Measurements from ENCODE around the gene CDON.

The CDON gene

GRCh38 chr11:125982348-125982730, 80.3 kb downstream of the CDON start:
- no peak for TF ChIP-seq POLR2A (IDR thresholded peaks at IDR 0.05; ENCODE audit: low read depth, low read length)
- no peak for FAIRE-seq
- DNase-seq (ENCODE audit: insufficient read length, low spot score) = no peak

- FAIRE-seq (no peak), DNase-seq (ENCODE audit: insufficient read length, low spot score) (no peak)
- TF ChIP-seq POLR2A (IDR thresholded peaks at IDR 0.05; ENCODE audit: low read depth, low read length) = no peak
These were observed 82.2 kb downstream of the CDON start for GRCh38 chr11:125980436-125980835.

GRCh38 chr11:125979511-125979910, 83.2 kb downstream of the CDON start:
- DNase-seq (ENCODE audit: insufficient read length, low spot score) (no peak), FAIRE-seq (no peak)
- TF ChIP-seq POLR2A (IDR thresholded peaks at IDR 0.05; ENCODE audit: low read depth, low read length) = no peak

GRCh38 chr11:125978778-125979407, 83.8 kb downstream of the CDON start:
- TF ChIP-seq POLR2A (IDR thresholded peaks at IDR 0.05; ENCODE audit: low read depth, low read length) = no peak
- FAIRE-seq (no peak), DNase-seq (ENCODE audit: insufficient read length, low spot score) (no peak)

GRCh38 chr11:125978181-125978716, 84.4 kb downstream of the CDON start:
- TF ChIP-seq POLR2A (IDR thresholded peaks at IDR 0.05; ENCODE audit: low read depth, low read length) = no peak
- DNase-seq (ENCODE audit: insufficient read length, low spot score) (no peak), FAIRE-seq (no peak)

GRCh38 chr11:125977333-125977732, 85.3 kb downstream of the CDON start:
- FAIRE-seq (no peak), DNase-seq (ENCODE audit: insufficient read length, low spot score) (no peak)
- no peak for TF ChIP-seq POLR2A (IDR thresholded peaks at IDR 0.05; ENCODE audit: low read depth, low read length)

- DNase-seq (ENCODE audit: insufficient read length, low spot score) = no peak
- no peak for FAIRE-seq
- no peak for TF ChIP-seq POLR2A (IDR thresholded peaks at IDR 0.05; ENCODE audit: low read depth, low read length)
These were observed 86.5 kb downstream of the CDON start for GRCh38 chr11:125976156-125976555.

- DNase-seq (ENCODE audit: insufficient read length, low spot score) (no peak), FAIRE-seq (no peak)
- no peak for TF ChIP-seq POLR2A (IDR thresholded peaks at IDR 0.05; ENCODE audit: low read depth, low read length)
These were observed 87.0 kb downstream of the CDON start for GRCh38 chr11:125975634-125976033.

GRCh38 chr11:125974284-125974683, 88.4 kb downstream of the CDON start:
- FAIRE-seq = no peak
- DNase-seq (ENCODE audit: insufficient read length, low spot score) = no peak
- TF ChIP-seq POLR2A (IDR thresholded peaks at IDR 0.05; ENCODE audit: low read depth, low read length) = no peak

- no peak for TF ChIP-seq POLR2A (IDR thresholded peaks at IDR 0.05; ENCODE audit: low read depth, low read length)
- FAIRE-seq = no peak
These were observed 91.0 kb downstream of the CDON start for GRCh38 chr11:125971618-125972017.

GRCh38 chr11:125968354-125968753, 94.3 kb downstream of the CDON start:
- DNase-seq (ENCODE audit: insufficient read length, low spot score) (no peak), FAIRE-seq (no peak)
- TF ChIP-seq POLR2A (IDR thresholded peaks at IDR 0.05; ENCODE audit: low read depth, low read length) = no peak

More at GRCh38 chr11:125971618-125972017, 91.0 kb downstream of the CDON start:
- no peak for DNase-seq (ENCODE audit: insufficient read length, low spot score)

- no peak for DNase-seq (ENCODE audit: insufficient read length, low spot score)
- TF ChIP-seq POLR2A (IDR thresholded peaks at IDR 0.05; ENCODE audit: low read depth, low read length) = no peak
- FAIRE-seq = no peak
These were observed 95.2 kb downstream of the CDON start for GRCh38 chr11:125967515-125967914.

GRCh38 chr11:125960771-125961170, 101.9 kb downstream of the CDON start:
- DNase-seq (ENCODE audit: insufficient read length, low spot score) (no peak), FAIRE-seq (no peak)
- TF ChIP-seq POLR2A (IDR thresholded peaks at IDR 0.05; ENCODE audit: low read depth, low read length) = no peak

GRCh38 chr11:125959931-125960330, 102.7 kb downstream of the CDON start:
- no peak for TF ChIP-seq POLR2A (IDR thresholded peaks at IDR 0.05; ENCODE audit: low read depth, low read length)
- DNase-seq (ENCODE audit: insufficient read length, low spot score) = no peak
- FAIRE-seq = no peak

GRCh38 chr11:125959511-125959910, 103.2 kb downstream of the CDON start:
- DNase-seq (ENCODE audit: insufficient read length, low spot score) = no peak
- no peak for FAIRE-seq
- TF ChIP-seq POLR2A (IDR thresholded peaks at IDR 0.05; ENCODE audit: low read depth, low read length) = no peak

Data from H54 (cell line).